ENCODE data around the gene S100A1. TPM values are rescaled to one million over a fixed set of nuclear protein-coding genes. Genes with fewer than 3 reads are reported as not detected.

The S100A1 gene
- polyA plus RNA-seq, 4 donors = 2.7 to 13.5 (median 3.5) TPM

DNA sequence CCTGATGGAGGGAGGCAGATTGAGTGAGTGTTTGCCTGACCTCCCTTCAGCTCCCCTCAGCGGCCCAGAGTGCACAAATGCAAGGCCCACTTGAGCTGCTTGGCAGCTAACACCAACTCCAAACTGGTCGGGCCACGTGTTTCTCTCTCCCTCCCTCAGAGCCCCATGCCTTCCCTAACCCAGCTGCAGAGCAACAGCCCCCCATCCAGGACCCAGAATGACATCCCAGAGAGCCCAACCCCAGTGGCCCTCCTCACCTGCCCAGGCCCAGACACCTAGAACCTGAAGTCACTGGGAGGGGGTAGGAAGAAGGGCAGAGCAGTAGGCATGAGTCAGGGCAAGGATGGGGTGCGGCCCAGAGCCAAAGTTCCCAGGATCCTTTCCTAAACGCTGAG lies 11.3 kb upstream of the S100A1 start:
- no peak for FAIRE-seq
- 49 to 59% (median 56%) methylated on average over 5 of the region's 5 CpGs for WGBS, 3 donors
- H3K4me3 ChIP-seq (ENCODE audit: low read depth in 1 of 3, low read length in 3 of 3) = no peak overlapping the region

DNA sequence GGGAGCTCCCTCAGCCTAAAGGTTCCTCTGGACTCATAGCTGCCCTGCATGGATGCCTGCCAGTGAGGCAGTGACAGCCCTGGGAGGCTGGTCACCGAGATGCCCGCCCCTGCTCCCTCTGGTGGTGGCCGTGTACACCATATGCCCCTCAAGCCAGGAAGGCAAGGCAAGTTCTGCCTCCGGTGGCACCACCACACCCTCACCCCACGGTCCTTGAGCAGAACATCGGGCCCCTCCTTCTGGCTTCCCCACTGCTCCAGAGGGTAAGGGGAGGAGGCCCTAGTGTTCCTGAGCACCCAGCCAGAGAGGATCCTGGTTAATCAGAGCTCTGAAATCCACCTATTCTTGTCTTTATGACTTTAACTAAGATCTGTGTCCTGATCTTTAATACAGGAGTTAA lies 10.6 kb upstream of the S100A1 start:
- H3K27ac ChIP-seq (ENCODE audit: low read depth in 1 of 3, low read length in 2 of 3) = peak overlapping the region; percentile 46 to 91 (median 90)
- peaks cover 4 to 45% (median 10%) of the 10 kb centered on the region in 3 donors for H3K4me1 ChIP-seq (ENCODE audit: control insufficient read depth in 3 of 3, insufficient read depth in 2 of 3, low read depth in 1 of 3, low read length in 2 of 3)
- peaks cover 0 to 21% (median 0%) of the 10 kb centered on the region in 3 donors for H3K36me3 ChIP-seq (ENCODE audit: control insufficient read depth in 3 of 3, insufficient read depth in 2 of 3, low read depth in 1 of 3, low read length in 3 of 3)
- no peaks in the 10 kb centered on the region for H3K9me3 ChIP-seq (ENCODE audit: control insufficient read depth in 2 of 2, insufficient read depth in 1 of 2, low read depth in 1 of 2, low read length in 1 of 2)
- FAIRE-seq = no peak
- H3K27me3 ChIP-seq (ENCODE audit: control insufficient read depth in 3 of 3, insufficient read depth in 3 of 3, low read length in 3 of 3) = no peaks in the 10 kb centered on the region
- H3K4me3 ChIP-seq (ENCODE audit: low read depth in 1 of 3, low read length in 3 of 3) = no peak overlapping the region
- WGBS, 3 donors = 9 to 51% (median 45%) methylated on average over 6 of the region's 6 CpGs
- peak; percentile 80 to 82 for DNase-seq

More for the DNA sequence above, 11.3 kb upstream of the S100A1 start:
- peaks cover 0 to 21% (median 0%) of the 10 kb centered on the region in 3 donors for H3K36me3 ChIP-seq (ENCODE audit: control insufficient read depth in 3 of 3, insufficient read depth in 2 of 3, low read depth in 1 of 3, low read length in 3 of 3)
- H3K9me3 ChIP-seq (ENCODE audit: control insufficient read depth in 2 of 2, insufficient read depth in 1 of 2, low read depth in 1 of 2, low read length in 1 of 2) = no peaks in the 10 kb centered on the region
- peaks cover 4 to 45% (median 10%) of the 10 kb centered on the region in 3 donors for H3K4me1 ChIP-seq (ENCODE audit: control insufficient read depth in 3 of 3, insufficient read depth in 2 of 3, low read depth in 1 of 3, low read length in 2 of 3)
- DNase-seq = peak in 1 of 2 donors; percentile 49
- peak overlapping the region; percentile 86 to 91 (median 90) for H3K27ac ChIP-seq (ENCODE audit: low read depth in 1 of 3, low read length in 2 of 3)
- no peaks in the 10 kb centered on the region for H3K27me3 ChIP-seq (ENCODE audit: control insufficient read depth in 3 of 3, insufficient read depth in 3 of 3, low read length in 3 of 3)

DNA sequence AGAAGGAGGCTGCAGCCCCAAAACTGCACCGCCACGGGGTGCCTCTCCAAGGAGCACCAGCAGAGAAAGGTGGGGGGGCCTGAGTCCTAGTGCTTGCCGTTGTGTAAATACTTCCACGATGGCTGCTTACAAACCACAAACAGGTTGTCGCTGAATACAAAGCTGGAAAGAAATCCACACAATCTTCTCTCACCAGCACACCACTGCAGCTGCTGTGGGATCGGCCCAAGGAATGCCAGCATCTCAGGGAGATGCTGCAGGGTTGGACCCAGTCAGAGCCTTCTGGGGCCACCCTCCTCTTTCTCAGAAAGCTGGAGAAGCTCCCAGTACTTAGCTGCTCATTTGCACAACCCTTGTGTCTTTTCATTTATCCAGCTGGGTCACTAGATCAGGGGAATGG lies 9.1 kb upstream of the S100A1 start:
- H3K4me1 ChIP-seq (ENCODE audit: control insufficient read depth in 3 of 3, insufficient read depth in 2 of 3, low read depth in 1 of 3, low read length in 2 of 3) = peaks cover 4 to 34% (median 7%) of the 10 kb centered on the region in 3 donors

DNA sequence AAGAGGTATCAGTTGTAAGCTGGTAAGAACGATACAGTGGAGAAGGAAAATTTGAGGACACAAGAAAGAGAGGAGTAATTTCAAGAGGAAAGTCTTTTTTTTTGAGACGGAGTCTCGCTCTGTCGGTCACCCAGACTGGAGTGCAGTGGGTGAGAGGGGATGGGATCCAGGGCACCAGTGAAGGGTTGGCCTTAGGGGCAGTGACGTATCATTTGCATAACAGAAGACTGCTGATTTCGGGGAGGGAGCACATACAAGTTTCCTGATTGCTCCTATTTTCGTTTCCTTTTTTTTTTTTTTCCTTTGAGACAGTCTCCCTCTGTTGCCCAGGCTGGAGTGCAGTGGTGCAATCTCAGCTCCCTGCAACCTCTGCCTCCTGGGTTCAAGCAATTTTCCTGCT lies 5.1 kb upstream of the S100A1 start:
- peaks cover 0 to 21% (median 0%) of the 10 kb centered on the region in 3 donors for H3K4me1 ChIP-seq (ENCODE audit: control insufficient read depth in 3 of 3, insufficient read depth in 2 of 3, low read depth in 1 of 3, low read length in 2 of 3)
- peaks cover 0 to 27% (median 0%) of the 10 kb centered on the region in 3 donors for H3K36me3 ChIP-seq (ENCODE audit: control insufficient read depth in 3 of 3, insufficient read depth in 2 of 3, low read depth in 1 of 3, low read length in 3 of 3)
- H3K27ac ChIP-seq (ENCODE audit: low read depth in 1 of 3, low read length in 2 of 3) = no peak overlapping the region
- 76 to 87% (median 80%) methylated on average over 7 of the region's 7 CpGs for WGBS, 3 donors
- H3K9me3 ChIP-seq (ENCODE audit: control insufficient read depth in 2 of 2, insufficient read depth in 1 of 2, low read depth in 1 of 2, low read length in 1 of 2) = no peaks in the 10 kb centered on the region
- H3K27me3 ChIP-seq (ENCODE audit: control insufficient read depth in 3 of 3, insufficient read depth in 3 of 3, low read length in 3 of 3) = no peaks in the 10 kb centered on the region
- DNase-seq (no peak), FAIRE-seq (no peak)
- no peak overlapping the region for H3K4me3 ChIP-seq (ENCODE audit: low read depth in 1 of 3, low read length in 3 of 3)

More for the DNA sequence above, 9.1 kb upstream of the S100A1 start:
- H3K9me3 ChIP-seq (ENCODE audit: control insufficient read depth in 2 of 2, insufficient read depth in 1 of 2, low read depth in 1 of 2, low read length in 1 of 2) = no peaks in the 10 kb centered on the region
- peaks cover 0 to 21% (median 0%) of the 10 kb centered on the region in 3 donors for H3K36me3 ChIP-seq (ENCODE audit: control insufficient read depth in 3 of 3, insufficient read depth in 2 of 3, low read depth in 1 of 3, low read length in 3 of 3)
- 95 to 99% (median 96%) methylated on average over 6 of the region's 6 CpGs for WGBS, 3 donors
- FAIRE-seq (no peak), DNase-seq (no peak)
- H3K4me3 ChIP-seq (ENCODE audit: low read depth in 1 of 3, low read length in 3 of 3) = no peak overlapping the region
- H3K27me3 ChIP-seq (ENCODE audit: control insufficient read depth in 3 of 3, insufficient read depth in 3 of 3, low read length in 3 of 3) = no peaks in the 10 kb centered on the region
- H3K27ac ChIP-seq (ENCODE audit: low read depth in 1 of 3, low read length in 2 of 3) = no peak overlapping the region

DNA sequence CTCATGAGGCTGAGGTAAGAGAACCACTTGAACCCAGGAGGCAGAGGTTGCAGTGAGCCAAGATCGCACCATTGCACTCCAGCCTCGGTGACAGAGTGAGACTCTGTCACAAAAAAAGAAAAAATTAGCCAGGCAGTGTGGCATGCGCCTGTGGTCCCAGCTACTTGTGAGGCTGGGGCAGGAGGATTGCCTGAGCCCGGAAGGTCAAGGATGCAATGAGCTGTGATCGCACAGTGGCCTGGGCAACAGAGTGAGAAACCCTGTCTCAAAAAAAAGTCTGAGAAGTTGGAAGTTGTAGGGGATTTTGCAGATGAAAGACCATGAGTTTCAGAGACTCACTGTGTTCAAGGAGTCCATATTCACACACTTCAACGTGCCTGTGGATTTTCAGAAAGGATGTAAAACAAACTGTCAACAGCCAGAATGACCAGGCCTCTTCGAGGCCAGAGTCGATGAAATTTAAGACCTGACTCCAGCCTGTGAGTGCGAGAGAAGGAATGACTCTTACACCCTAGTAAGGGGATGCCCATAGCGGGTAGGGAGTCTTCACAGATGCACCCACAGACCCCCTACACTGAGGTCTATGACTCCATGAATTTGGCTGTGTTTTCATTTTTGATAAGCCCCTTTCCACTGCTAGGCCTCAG lies 3.1 kb upstream of the S100A1 start:
- peaks cover 0 to 18% (median 0%) of the 10 kb centered on the region in 3 donors for H3K36me3 ChIP-seq (ENCODE audit: control insufficient read depth in 3 of 3, insufficient read depth in 2 of 3, low read depth in 1 of 3, low read length in 3 of 3)
- H3K27me3 ChIP-seq (ENCODE audit: control insufficient read depth in 3 of 3, insufficient read depth in 3 of 3, low read length in 3 of 3) = no peaks in the 10 kb centered on the region
- DNase-seq (no peak), FAIRE-seq (no peak)
- H3K27ac ChIP-seq (ENCODE audit: low read depth in 1 of 3, low read length in 2 of 3) = no peak overlapping the region
- no peaks in the 10 kb centered on the region for H3K9me3 ChIP-seq (ENCODE audit: control insufficient read depth in 2 of 2, insufficient read depth in 1 of 2, low read depth in 1 of 2, low read length in 1 of 2)
- H3K4me1 ChIP-seq (ENCODE audit: control insufficient read depth in 3 of 3, insufficient read depth in 2 of 3, low read depth in 1 of 3, low read length in 2 of 3) = peaks cover 0 to 38% (median 0%) of the 10 kb centered on the region in 3 donors
- WGBS, 3 donors = 88 to 92% (median 89%) methylated on average over 10 of the region's 10 CpGs
- no peak overlapping the region for H3K4me3 ChIP-seq (ENCODE audit: low read depth in 1 of 3, low read length in 3 of 3)

DNA sequence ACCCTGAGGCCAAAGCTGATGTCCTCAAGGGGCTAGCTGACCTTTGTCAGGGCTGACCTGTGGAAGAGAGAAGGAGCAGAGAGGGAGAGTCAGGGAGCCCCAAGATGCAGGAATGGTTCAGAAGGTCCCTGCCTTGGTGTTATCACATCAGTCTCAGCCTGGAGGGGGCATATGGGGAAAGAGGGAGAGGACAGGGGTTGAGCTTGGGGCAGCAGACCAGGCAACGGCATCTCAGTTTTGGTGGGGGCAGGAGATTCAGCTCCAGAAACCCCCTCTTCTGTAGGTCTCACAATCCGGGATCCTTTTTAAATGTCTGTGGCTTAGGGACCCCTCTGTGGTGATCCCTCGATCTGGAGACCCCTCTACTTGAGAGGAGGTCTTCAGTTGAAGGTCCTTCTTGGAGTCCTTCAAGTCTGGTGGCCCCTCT lies 1.7 kb upstream of the S100A1 start:
- peak overlapping the region in 2 of 3 donors; percentile 80 to 91 for H3K27ac ChIP-seq (ENCODE audit: low read depth in 1 of 3, low read length in 2 of 3)
- no peaks in the 10 kb centered on the region for H3K27me3 ChIP-seq (ENCODE audit: control insufficient read depth in 3 of 3, insufficient read depth in 3 of 3, low read length in 3 of 3)
- H3K4me1 ChIP-seq (ENCODE audit: control insufficient read depth in 3 of 3, insufficient read depth in 2 of 3, low read depth in 1 of 3, low read length in 2 of 3) = peaks cover 0 to 51% (median 2%) of the 10 kb centered on the region in 3 donors
- DNase-seq (no peak), FAIRE-seq (no peak)
- WGBS, 3 donors = 52 to 69% (median 68%) methylated on average over 3 of the region's 3 CpGs
- H3K4me3 ChIP-seq (ENCODE audit: low read depth in 1 of 3, low read length in 3 of 3) = peak overlapping the region; percentile 33 to 56 (median 37)
- peaks cover 0 to 14% (median 0%) of the 10 kb centered on the region in 3 donors for H3K36me3 ChIP-seq (ENCODE audit: control insufficient read depth in 3 of 3, insufficient read depth in 2 of 3, low read depth in 1 of 3, low read length in 3 of 3)
- no peaks in the 10 kb centered on the region for H3K9me3 ChIP-seq (ENCODE audit: control insufficient read depth in 2 of 2, insufficient read depth in 1 of 2, low read depth in 1 of 2, low read length in 1 of 2)

DNA sequence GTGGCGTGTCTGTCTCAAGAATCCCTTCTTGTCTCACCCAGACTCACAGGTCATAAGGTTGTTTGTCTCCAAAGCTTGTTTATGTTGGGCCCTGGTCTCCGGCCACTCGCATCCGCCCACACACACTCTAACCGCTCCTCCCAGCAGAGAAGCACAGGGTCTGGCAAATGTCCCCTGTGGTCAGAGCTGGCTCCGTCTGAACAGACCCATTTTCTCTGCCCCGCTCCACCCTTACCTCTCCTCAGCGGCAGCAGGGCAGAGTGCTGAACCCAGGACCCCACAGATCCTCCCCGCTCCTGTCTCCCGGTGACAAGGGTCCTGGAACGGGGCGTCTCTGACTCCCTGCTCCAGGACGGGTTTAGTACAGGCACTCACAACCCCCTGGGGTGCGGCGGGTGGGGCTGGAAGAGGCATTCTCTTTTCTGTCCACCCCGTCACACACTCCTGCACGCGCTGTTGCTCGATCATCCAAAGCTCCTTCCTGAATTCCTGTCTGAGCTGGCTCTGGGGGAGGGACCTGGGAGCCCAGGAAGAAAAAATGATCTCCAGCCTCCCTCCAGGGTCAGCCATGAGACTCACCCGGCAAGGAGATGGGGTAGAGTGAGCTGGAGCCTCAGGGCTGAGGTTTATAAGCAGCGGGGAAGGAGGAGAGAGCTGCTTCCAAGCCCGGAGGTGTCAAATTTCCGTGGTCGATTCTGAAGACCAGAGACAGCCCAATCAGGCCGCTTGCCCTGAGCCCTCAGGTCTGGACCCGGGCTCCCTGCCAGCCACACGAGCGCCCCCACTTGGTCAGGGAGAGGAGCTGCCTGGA lies 1.1 kb upstream of the S100A1 start, which contains the start of gene S100A13:
Gene S100A13, minus strand, starts transcription at position 602 of the 811 bp plus-strand sequence. CDS start 1,033 bp downstream, outside the sequence.
- whole genome bisulfite sequencing, 3 donors = 12 to 22% (median 16%) methylated on average over 27 to 28 of the region's 28 CpGs
- Histone ChIP-seq H3K27me3 (ENCODE audit: control insufficient read depth in 3 of 3, insufficient read depth in 3 of 3, low read length in 3 of 3) (no peaks in the 10 kb centered on the region), H3K9me3 (ENCODE audit: control insufficient read depth in 2 of 2, insufficient read depth in 1 of 2, low read depth in 1 of 2, low read length in 1 of 2) (no peaks in the 10 kb centered on the region), H3K4me3 (ENCODE audit: low read depth in 1 of 3, low read length in 3 of 3) (peak within 1 kb of the TSS; percentile 33 to 56 (median 37)), H3K4me1 (ENCODE audit: control insufficient read depth in 3 of 3, insufficient read depth in 2 of 3, low read depth in 1 of 3, low read length in 2 of 3) (peaks cover 0 to 56% (median 3%) of the 10 kb centered on the region in 3 donors), H3K36me3 (ENCODE audit: control insufficient read depth in 3 of 3, insufficient read depth in 2 of 3, low read depth in 1 of 3, low read length in 3 of 3) (peaks cover 0 to 14% (median 0%) of the 10 kb centered on the region in 3 donors), H3K27ac (ENCODE audit: low read depth in 1 of 3, low read length in 2 of 3) (peak within 1 kb of the TSS; percentile 36 to 91 (median 80))
- FAIRE-seq = no peak
- peak; percentile 66 to 88 for DNase-seq

DNA sequence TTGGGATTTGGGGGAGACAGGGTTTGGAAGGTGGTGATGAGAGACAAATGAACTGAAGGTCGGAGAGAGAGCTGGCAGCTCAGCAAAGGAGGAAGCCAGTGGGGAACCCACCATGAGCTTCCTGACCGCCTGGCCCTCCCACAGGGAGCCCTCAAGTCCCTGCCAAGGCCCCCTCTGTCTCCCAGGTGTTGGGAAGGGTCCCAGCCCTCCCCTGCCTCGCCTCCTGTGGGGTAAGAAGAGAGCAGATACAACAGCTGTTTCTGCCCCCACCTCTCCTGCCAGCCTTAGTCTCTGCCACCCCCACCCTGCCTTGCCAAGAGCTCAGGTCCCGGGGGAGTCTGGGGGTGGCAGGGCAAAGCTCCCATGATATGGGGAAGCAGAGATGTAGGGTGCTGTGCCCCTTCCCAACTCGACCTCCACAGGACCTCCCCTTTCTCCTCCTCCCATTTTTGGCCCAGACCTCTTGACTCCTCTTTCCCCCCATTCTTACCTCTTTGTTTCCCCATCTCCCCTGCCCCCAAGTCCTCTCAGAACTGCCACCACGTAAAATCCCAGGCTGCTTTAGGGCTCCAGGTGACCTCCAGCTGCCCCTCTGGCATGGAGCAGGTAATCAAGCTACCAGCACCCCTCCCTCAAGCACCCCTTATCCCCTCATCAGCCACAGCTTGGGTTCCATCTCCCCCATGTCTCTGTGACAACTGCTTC lies 556 bp downstream of the S100A1 start:
- Histone ChIP-seq H3K4me1 (ENCODE audit: control insufficient read depth in 3 of 3, insufficient read depth in 2 of 3, low read depth in 1 of 3, low read length in 2 of 3) (peaks cover 3 to 69% (median 3%) of the 10 kb centered on the region in 3 donors), H3K36me3 (ENCODE audit: control insufficient read depth in 3 of 3, insufficient read depth in 2 of 3, low read depth in 1 of 3, low read length in 3 of 3) (peaks cover 0 to 14% (median 0%) of the 10 kb centered on the region in 3 donors), H3K4me3 (ENCODE audit: low read depth in 1 of 3, low read length in 3 of 3) (no peak overlapping the region), H3K27ac (ENCODE audit: low read depth in 1 of 3, low read length in 2 of 3) (no peak overlapping the region), H3K9me3 (ENCODE audit: control insufficient read depth in 2 of 2, insufficient read depth in 1 of 2, low read depth in 1 of 2, low read length in 1 of 2) (no peaks in the 10 kb centered on the region), H3K27me3 (ENCODE audit: control insufficient read depth in 3 of 3, insufficient read depth in 3 of 3, low read length in 3 of 3) (no peaks in the 10 kb centered on the region)
- WGBS, 3 donors = 69 to 81% (median 77%) methylated on average over 6 of the region's 6 CpGs
- DNase-seq = no peak
- FAIRE-seq = no peak
